GM12878 (cell line): ENCODE measurements around the gene POMT1.

Experiments
- CEBPB ChIP-seq, 2 experiments: fragments of 150-350 bp in 1 of 2; IDR thresholded peaks; 2 replicates each; pipeline ENCODE4 v1.6.1; 2012 to 2014; ENCODE audit warnings: low read depth in 2 of 2, low read length in 2 of 2, borderline replicate concordance in 1 of 2, inconsistent platforms in 1 of 2
- EZH2 ChIP-seq: IDR thresholded peaks from 2 replicates; pipeline ENCODE4 v1.6.1; 2012; ENCODE audit warnings: low read depth, mild to moderate bottlenecking, control low read depth, inconsistent platforms, low read length, borderline replicate concordance; ENCODE audit not compliant: control insufficient read depth
- JUND ChIP-seq: IDR thresholded peaks from 2 replicates; pipeline ENCODE4 v1.6.1; 2012; ENCODE audit warnings: low read depth, mild to moderate bottlenecking, low read length, improper control_type of control experiment, moderate library complexity
- PBX3 ChIP-seq: IDR thresholded peaks from 2 replicates; pipeline ENCODE4 v1.6.1; 2011; ENCODE audit warnings: mild to moderate bottlenecking, low read depth, low read length, moderate library complexity; ENCODE audit not compliant: insufficient replicate concordance
- POLR2A ChIP-seq: IDR thresholded peaks from 2 replicates; pipeline ENCODE4 v1.6.1; 2011; ENCODE audit warnings: low read depth, mild to moderate bottlenecking, low read length
- REST ChIP-seq: IDR thresholded peaks from 2 replicates; pipeline ENCODE4 v1.6.1; 2012; ENCODE audit warnings: mild to moderate bottlenecking, low read depth, low read length
- TCF3 ChIP-seq: IDR thresholded peaks from 2 replicates; pipeline ENCODE4 v1.6.1; 2012; ENCODE audit warnings: low read depth, mild to moderate bottlenecking, low read length, borderline replicate concordance; ENCODE audit not compliant: insufficient read depth
- TF ChIP-seq, protein P1 (sequence below), 3 experiments: IDR thresholded peaks in 2 of 3; conservative IDR thresholded peaks in 1 of 3; 2 replicates each; pipeline ENCODE4 v1.5.1; 2011; ENCODE audit warnings: low read depth in 3 of 3, low read length in 3 of 3, mild to moderate bottlenecking in 3 of 3, control low read depth in 2 of 3, moderate library complexity in 2 of 3, inconsistent platforms in 1 of 3, mixed read lengths in 1 of 3; ENCODE audit not compliant: control insufficient read depth in 2 of 3, insufficient read depth in 1 of 3; ENCODE audit errors: extremely low read depth in 1 of 3
- TF ChIP-seq, protein P2 (sequence below): fragments of 450-650 bp; IDR thresholded peaks from 2 replicates; pipeline ENCODE4 v1.6.1; 2017; ENCODE audit warnings: borderline replicate concordance
- TF ChIP-seq, protein P3 (sequence below): IDR thresholded peaks from 2 replicates; pipeline ENCODE4 v1.6.1; 2012; ENCODE audit warnings: low read depth, low read length, improper control_type of control experiment

GRCh38 chr9:131529597-131530545 lies 27.2 kb downstream of the POMT1 start:
- TF ChIP-seq JUND (no peak), CEBPB (IDR thresholded peaks at IDR 0.05; ENCODE audit: borderline replicate concordance in 1 of 2, low read depth in 2 of 2, low read length in 2 of 2) (no peak), PBX3 (no peak), POLR2A (no peak), TCF3 (no peak), REST (no peak), EZH2 (no peak)
- TF ChIP-seq, protein P1, sequence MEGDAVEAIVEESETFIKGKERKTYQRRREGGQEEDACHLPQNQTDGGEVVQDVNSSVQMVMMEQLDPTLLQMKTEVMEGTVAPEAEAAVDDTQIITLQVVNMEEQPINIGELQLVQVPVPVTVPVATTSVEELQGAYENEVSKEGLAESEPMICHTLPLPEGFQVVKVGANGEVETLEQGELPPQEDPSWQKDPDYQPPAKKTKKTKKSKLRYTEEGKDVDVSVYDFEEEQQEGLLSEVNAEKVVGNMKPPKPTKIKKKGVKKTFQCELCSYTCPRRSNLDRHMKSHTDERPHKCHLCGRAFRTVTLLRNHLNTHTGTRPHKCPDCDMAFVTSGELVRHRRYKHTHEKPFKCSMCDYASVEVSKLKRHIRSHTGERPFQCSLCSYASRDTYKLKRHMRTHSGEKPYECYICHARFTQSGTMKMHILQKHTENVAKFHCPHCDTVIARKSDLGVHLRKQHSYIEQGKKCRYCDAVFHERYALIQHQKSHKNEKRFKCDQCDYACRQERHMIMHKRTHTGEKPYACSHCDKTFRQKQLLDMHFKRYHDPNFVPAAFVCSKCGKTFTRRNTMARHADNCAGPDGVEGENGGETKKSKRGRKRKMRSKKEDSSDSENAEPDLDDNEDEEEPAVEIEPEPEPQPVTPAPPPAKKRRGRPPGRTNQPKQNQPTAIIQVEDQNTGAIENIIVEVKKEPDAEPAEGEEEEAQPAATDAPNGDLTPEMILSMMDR (IDR thresholded peaks at IDR 0.05 in 2 of 3, conservative IDR thresholded peaks at IDR 0.05 in 1 of 3; ENCODE audit: control insufficient read depth in 2 of 3, extremely low read depth in 1 of 3, insufficient read depth in 1 of 3, low read depth in 3 of 3, low read length in 3 of 3), result no peak
- TF ChIP-seq, protein P2, sequence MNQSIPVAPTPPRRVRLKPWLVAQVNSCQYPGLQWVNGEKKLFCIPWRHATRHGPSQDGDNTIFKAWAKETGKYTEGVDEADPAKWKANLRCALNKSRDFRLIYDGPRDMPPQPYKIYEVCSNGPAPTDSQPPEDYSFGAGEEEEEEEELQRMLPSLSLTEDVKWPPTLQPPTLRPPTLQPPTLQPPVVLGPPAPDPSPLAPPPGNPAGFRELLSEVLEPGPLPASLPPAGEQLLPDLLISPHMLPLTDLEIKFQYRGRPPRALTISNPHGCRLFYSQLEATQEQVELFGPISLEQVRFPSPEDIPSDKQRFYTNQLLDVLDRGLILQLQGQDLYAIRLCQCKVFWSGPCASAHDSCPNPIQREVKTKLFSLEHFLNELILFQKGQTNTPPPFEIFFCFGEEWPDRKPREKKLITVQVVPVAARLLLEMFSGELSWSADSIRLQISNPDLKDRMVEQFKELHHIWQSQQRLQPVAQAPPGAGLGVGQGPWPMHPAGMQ, result no peak
- TF ChIP-seq, protein P3, sequence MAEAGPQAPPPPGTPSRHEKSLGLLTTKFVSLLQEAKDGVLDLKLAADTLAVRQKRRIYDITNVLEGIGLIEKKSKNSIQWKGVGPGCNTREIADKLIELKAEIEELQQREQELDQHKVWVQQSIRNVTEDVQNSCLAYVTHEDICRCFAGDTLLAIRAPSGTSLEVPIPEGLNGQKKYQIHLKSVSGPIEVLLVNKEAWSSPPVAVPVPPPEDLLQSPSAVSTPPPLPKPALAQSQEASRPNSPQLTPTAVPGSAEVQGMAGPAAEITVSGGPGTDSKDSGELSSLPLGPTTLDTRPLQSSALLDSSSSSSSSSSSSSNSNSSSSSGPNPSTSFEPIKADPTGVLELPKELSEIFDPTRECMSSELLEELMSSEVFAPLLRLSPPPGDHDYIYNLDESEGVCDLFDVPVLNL, result no peak
